HepG2 (cell line): ENCODE measurements around the gene PCDHGA5. TPM values are rescaled to one million over a fixed set of nuclear protein-coding genes. Genes with fewer than 3 reads are reported as not detected.

Source experiments
- ESRRA ChIP-seq: sonication (generic); formaldehyde crosslinking; IDR thresholded peaks from 2 replicates; pipeline ENCODE4 v1.5.1; 2020; ENCODE audit warnings: mild to moderate bottlenecking, low read depth, missing genetic modification reagents
- HOXA5 ChIP-seq: sonication (generic); formaldehyde crosslinking; IDR thresholded peaks from 2 replicates; pipeline ENCODE4 v1.4.0; 2020; ENCODE audit warnings: missing genetic modification reagents
- RCOR2 ChIP-seq: IDR thresholded peaks from 2 replicates; pipeline ENCODE4 v1.6.1; 2016; ENCODE audit warnings: missing biosample characterization, missing genetic modification reagents
- REPIN1 ChIP-seq: sonication (generic); formaldehyde crosslinking; IDR thresholded peaks from 2 replicates; pipeline ENCODE4 v1.8.0; 2022; ENCODE audit warnings: missing genetic modification reagents, low read depth, mild to moderate bottlenecking, borderline replicate concordance
- SMARCC2 ChIP-seq: fragments of 450-650 bp; IDR thresholded peaks from 2 replicates; pipeline ENCODE4 v1.6.1; 2017; ENCODE audit warnings: antibody characterized with exemption, mild to moderate bottlenecking
- ZNF143 ChIP-seq: sonication (generic); formaldehyde crosslinking; IDR thresholded peaks from 2 replicates; pipeline ENCODE4 v1.4.0; 2020; ENCODE audit warnings: missing genetic modification reagents
- ZNF317 ChIP-seq: sonication (generic); formaldehyde crosslinking; IDR thresholded peaks from 2 replicates; pipeline ENCODE4 v1.5.0; 2020; ENCODE audit warnings: mild to moderate bottlenecking, missing genetic modification reagents
- ZNF33A ChIP-seq: sonication (generic); formaldehyde crosslinking; IDR thresholded peaks from 2 replicates; pipeline ENCODE4 v1.5.1; 2020; ENCODE audit warnings: missing genetic modification reagents, mild to moderate bottlenecking, moderate library complexity, borderline replicate concordance
- ZNF343 ChIP-seq: sonication (generic); formaldehyde crosslinking; IDR thresholded peaks from 2 replicates; pipeline ENCODE4 v1.4.0; 2020; ENCODE audit warnings: mild to moderate bottlenecking, missing genetic modification reagents
- ZNF546 ChIP-seq: sonication (generic); formaldehyde crosslinking; conservative IDR thresholded peaks from 2 replicates; pipeline ENCODE4 v1.8.1; 2023; ENCODE audit warnings: mild to moderate bottlenecking, missing genetic modification reagents
- polyA plus RNA-seq, 8 experiments: library from polyadenylated mRNA; depleted of rRNA in 3 of 8; stranded (reverse) in 7 of 8; unstranded in 1 of 8; fragments of >200 nt; fragmentation: Illumina TruSeq in 4 of 8; extraction: Trizol in 4 of 8; gene quantifications; 2 replicates each; pipeline versions ENCODE4 v1.2.1 to v1.2.3, GENCODE V29; 2011 to 2016; ENCODE audit warnings: low read depth in 4 of 8, missing spikeins in 1 of 8, mixed read lengths in 1 of 8; ENCODE audit not compliant: insufficient read depth in 1 of 8
- total RNA-seq, 5 experiments: library from RNA; depleted of rRNA; stranded (reverse); fragments of >200 nt; fragmentation: Illumina TruSeq; extraction: Trizol; gene quantifications; 2 replicates each; pipeline ENCODE4 v1.2.3, GENCODE V29; 2016; ENCODE audit warnings: low read depth in 1 of 5
- TF ChIP-seq, protein P1 (sequence below): sonication (generic); formaldehyde crosslinking; IDR thresholded peaks from 2 replicates; pipeline ENCODE4 v1.4.0; 2020; ENCODE audit warnings: missing genetic modification reagents
- TF ChIP-seq, protein P2 (sequence below): sonication (generic); formaldehyde crosslinking; IDR thresholded peaks from 2 replicates; pipeline ENCODE4 v1.4.0; 2020; ENCODE audit warnings: missing genetic modification reagents
- TF ChIP-seq, protein P3 (sequence below): IDR thresholded peaks from 2 replicates; pipeline ENCODE4 v1.6.1; 2016; ENCODE audit warnings: low read depth
- TF ChIP-seq, protein P4 (sequence below): fragments of 450-650 bp; IDR thresholded peaks from 2 replicates; pipeline ENCODE4 v1.6.1; 2017
- TF ChIP-seq, protein P5 (sequence below): sonication (generic); formaldehyde crosslinking; IDR thresholded peaks from 2 replicates; pipeline ENCODE4 v1.4.0; 2020; ENCODE audit warnings: missing genetic modification reagents
- TF ChIP-seq, protein P6 (sequence below): IDR thresholded peaks from 2 replicates; pipeline ENCODE4 v1.6.1; 2016; ENCODE audit warnings: low read depth, borderline replicate concordance

PCDHGA5 gene
- total and polyA plus RNA-seq, 2 of the 13 experiments (the other 11 are each of a cell fraction or from before 2014, with no cell fraction given): 0.27 to 0.32 TPM

DNA sequence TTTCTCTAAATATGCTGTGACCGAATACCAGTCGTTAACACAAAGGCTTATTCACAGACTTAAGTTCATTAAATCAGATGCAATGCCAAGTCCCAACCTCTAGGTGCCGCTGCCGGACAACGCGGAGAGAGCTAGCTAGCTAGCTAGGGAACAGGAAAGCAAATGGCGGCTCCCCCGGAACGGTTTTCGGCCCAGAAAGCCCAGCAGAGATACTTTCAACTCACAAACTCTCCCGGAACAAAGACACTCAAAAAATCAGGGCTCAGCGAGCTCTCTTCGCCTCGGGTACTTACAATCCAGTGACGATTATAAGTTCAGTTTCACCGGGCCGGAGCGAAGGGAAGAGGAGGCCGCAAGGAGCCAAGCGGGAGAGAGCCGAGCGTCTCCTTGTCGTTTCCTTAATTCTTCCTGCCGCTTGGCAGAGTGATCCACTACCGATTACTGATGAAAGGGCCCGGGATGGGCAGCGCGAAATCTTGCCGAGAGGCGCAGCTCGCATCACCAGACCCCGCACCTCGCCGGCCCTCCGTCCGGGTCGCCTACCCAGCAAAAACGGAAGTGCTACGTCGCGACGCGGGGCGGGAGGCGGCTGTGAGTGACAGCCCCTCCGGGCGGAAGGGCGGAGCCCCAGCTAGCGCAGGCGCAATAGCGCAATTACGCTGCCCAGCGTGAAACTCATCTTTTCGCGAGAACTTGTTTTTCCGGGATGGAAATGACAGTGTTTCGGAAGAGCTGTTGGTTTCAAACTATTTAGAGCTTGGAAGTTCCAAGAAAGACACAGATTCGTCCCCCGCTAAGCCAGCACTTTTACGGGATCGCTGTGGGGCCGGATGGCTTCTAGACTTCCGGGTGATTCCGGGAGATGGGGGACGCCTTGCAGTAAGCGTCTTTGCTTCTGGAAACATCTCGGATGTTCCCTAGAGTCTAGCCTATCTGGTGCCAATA lies 43.5 kb upstream of the PCDHGA5 start, which contains the start of gene TAF7 (continued):
- TF ChIP-seq, protein P1, sequence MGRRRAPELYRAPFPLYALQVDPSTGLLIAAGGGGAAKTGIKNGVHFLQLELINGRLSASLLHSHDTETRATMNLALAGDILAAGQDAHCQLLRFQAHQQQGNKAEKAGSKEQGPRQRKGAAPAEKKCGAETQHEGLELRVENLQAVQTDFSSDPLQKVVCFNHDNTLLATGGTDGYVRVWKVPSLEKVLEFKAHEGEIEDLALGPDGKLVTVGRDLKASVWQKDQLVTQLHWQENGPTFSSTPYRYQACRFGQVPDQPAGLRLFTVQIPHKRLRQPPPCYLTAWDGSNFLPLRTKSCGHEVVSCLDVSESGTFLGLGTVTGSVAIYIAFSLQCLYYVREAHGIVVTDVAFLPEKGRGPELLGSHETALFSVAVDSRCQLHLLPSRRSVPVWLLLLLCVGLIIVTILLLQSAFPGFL: no peak
- TF ChIP-seq ZNF317 (CRISPR knock-in tag): peak; percentile 67
- peak; percentile 62; the same call in 1 of the 2 replicates for TF ChIP-seq ZNF33A (CRISPR knock-in tag)
- TF ChIP-seq, protein P2, sequence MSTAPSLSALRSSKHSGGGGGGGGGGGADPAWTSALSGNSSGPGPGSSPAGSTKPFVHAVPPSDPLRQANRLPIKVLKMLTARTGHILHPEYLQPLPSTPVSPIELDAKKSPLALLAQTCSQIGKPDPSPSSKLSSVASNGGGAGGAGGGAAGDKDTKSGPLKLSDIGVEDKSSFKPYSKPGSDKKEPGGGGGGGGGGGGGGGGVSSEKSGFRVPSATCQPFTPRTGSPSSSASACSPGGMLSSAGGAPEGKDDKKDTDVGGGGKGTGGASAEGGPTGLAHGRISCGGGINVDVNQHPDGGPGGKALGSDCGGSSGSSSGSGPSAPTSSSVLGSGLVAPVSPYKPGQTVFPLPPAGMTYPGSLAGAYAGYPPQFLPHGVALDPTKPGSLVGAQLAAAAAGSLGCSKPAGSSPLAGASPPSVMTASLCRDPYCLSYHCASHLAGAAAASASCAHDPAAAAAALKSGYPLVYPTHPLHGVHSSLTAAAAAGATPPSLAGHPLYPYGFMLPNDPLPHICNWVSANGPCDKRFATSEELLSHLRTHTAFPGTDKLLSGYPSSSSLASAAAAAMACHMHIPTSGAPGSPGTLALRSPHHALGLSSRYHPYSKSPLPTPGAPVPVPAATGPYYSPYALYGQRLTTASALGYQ (CRISPR knock-in tag): peak; percentile 26; the same call in 1 of the 2 replicates
- peak; percentile 67; the same call in 1 of the 2 replicates for TF ChIP-seq RCOR2 (CRISPR knock-in tag)
- no peak for TF ChIP-seq ZNF546
- TF ChIP-seq, protein P3, sequence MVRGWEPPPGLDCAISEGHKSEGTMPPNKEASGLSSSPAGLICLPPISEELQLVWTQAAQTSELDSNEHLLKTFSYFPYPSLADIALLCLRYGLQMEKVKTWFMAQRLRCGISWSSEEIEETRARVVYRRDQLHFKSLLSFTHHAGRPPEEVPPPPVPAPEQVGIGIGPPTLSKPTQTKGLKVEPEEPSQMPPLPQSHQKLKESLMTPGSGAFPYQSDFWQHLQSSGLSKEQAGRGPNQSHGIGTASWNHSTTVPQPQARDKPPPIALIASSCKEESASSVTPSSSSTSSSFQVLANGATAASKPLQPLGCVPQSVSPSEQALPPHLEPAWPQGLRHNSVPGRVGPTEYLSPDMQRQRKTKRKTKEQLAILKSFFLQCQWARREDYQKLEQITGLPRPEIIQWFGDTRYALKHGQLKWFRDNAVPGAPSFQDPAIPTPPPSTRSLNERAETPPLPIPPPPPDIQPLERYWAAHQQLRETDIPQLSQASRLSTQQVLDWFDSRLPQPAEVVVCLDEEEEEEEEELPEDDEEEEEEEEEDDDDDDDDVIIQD: no peak
- TF ChIP-seq, protein P4, sequence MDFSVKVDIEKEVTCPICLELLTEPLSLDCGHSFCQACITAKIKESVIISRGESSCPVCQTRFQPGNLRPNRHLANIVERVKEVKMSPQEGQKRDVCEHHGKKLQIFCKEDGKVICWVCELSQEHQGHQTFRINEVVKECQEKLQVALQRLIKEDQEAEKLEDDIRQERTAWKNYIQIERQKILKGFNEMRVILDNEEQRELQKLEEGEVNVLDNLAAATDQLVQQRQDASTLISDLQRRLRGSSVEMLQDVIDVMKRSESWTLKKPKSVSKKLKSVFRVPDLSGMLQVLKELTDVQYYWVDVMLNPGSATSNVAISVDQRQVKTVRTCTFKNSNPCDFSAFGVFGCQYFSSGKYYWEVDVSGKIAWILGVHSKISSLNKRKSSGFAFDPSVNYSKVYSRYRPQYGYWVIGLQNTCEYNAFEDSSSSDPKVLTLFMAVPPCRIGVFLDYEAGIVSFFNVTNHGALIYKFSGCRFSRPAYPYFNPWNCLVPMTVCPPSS: no peak
- TF ChIP-seq ESRRA (CRISPR knock-in tag): peak; percentile 75; the same call in 1 of the 2 replicates
- peak; percentile 75 for TF ChIP-seq HOXA5 (CRISPR knock-in tag)
- TF ChIP-seq, protein P5, sequence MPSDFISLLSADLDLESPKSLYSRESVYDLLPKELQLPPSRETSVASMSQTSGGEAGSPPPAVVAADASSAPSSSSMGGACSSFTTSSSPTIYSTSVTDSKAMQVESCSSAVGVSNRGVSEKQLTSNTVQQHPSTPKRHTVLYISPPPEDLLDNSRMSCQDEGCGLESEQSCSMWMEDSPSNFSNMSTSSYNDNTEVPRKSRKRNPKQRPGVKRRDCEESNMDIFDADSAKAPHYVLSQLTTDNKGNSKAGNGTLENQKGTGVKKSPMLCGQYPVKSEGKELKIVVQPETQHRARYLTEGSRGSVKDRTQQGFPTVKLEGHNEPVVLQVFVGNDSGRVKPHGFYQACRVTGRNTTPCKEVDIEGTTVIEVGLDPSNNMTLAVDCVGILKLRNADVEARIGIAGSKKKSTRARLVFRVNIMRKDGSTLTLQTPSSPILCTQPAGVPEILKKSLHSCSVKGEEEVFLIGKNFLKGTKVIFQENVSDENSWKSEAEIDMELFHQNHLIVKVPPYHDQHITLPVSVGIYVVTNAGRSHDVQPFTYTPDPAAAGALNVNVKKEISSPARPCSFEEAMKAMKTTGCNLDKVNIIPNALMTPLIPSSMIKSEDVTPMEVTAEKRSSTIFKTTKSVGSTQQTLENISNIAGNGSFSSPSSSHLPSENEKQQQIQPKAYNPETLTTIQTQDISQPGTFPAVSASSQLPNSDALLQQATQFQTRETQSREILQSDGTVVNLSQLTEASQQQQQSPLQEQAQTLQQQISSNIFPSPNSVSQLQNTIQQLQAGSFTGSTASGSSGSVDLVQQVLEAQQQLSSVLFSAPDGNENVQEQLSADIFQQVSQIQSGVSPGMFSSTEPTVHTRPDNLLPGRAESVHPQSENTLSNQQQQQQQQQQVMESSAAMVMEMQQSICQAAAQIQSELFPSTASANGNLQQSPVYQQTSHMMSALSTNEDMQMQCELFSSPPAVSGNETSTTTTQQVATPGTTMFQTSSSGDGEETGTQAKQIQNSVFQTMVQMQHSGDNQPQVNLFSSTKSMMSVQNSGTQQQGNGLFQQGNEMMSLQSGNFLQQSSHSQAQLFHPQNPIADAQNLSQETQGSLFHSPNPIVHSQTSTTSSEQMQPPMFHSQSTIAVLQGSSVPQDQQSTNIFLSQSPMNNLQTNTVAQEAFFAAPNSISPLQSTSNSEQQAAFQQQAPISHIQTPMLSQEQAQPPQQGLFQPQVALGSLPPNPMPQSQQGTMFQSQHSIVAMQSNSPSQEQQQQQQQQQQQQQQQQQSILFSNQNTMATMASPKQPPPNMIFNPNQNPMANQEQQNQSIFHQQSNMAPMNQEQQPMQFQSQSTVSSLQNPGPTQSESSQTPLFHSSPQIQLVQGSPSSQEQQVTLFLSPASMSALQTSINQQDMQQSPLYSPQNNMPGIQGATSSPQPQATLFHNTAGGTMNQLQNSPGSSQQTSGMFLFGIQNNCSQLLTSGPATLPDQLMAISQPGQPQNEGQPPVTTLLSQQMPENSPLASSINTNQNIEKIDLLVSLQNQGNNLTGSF: 0 out of 2 replicates have a peak, but pooled peaks have one; percentile 38
- TF ChIP-seq, protein P6, sequence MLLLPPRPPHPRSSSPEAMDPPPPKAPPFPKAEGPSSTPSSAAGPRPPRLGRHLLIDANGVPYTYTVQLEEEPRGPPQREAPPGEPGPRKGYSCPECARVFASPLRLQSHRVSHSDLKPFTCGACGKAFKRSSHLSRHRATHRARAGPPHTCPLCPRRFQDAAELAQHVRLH (CRISPR knock-in tag): peak; percentile 37; the same call in 1 of the 2 replicates
- TF ChIP-seq ZNF343: peak; percentile 71; the same call in 1 of the 2 replicates
- no peak for TF ChIP-seq SMARCC2
- no peak; the same call in 1 of the 2 replicates for TF ChIP-seq ZNF143 (CRISPR knock-in tag)
- TF ChIP-seq REPIN1: peak; percentile 76
